HG02852 (cell line): Measurements from ENCODE around the gene TRMT10C.

Source experiments
- ATAC-seq: cut with Tn5 transposase; IDR thresholded peaks from one replicate; pipeline ENCODE4 v1.9.1; 2021; ENCODE audit warnings: mild to moderate bottlenecking, moderate library complexity; ENCODE audit not compliant: unreplicated experiment

The TRMT10C gene

GRCh38 chr3:101615525-101615924 lies 53.9 kb downstream of the TRMT10C start:
- ATAC-seq = no peak
